SKM-1 treated with dmso at 0.1 percent for 144 hours (cell line): ENCODE results near the gene SAGE1.
"Not testable (repeated sequence)": the region's sequence is repeated elsewhere in the genome, so short reads cannot be mapped to it uniquely, and the experiment has no call there.

Source experiments
- DNase-seq: peaks from one replicate; lab custom pipeline; 2025; ENCODE audit not compliant: unreplicated experiment; lab: John Stamatoyannopoulos, UW

Gene SAGE1

GRCh38 chrX:135893294-135893817 lies at the start of gene SAGE1, which contains the start of gene CT45A10:
Gene SAGE1, plus strand, starts transcription at chrX:135893716. Its CDS starts 2,527 bp downstream, at chrX:135896243.
Gene CT45A10, minus strand, starts transcription at chrX:135893444. Its CDS starts 8,100 bp downstream, at chrX:135885344.
- no peak for DNase-seq

DNA sequence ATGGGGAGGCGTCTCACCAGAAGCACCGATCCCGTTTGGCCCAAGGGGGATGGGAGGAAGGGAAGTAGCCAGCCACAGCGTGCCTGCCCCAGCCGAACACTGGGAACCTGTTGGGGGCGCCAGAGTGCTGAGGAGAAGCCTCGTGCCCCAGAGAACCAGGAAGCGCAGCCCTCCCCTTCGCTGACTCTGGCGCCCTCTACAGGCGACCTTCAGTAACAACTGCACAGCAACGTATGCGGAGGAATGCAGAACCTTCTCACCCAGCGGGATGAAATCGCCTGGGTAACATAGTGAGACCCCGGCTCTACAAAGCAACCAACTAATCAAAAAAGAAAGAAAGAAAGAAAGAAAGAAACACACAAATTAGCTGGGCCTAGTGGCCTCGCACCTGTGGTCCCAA lies 39.1 kb upstream of the SAGE1 start, which contains the start of gene CT45A8:
Gene CT45A8 (minus strand): TSS at position 101 of the 400 bp plus-strand sequence. CDS start 3,755 bp downstream, outside the sequence.
- DNase-seq = not testable (repeated sequence)

DNA sequence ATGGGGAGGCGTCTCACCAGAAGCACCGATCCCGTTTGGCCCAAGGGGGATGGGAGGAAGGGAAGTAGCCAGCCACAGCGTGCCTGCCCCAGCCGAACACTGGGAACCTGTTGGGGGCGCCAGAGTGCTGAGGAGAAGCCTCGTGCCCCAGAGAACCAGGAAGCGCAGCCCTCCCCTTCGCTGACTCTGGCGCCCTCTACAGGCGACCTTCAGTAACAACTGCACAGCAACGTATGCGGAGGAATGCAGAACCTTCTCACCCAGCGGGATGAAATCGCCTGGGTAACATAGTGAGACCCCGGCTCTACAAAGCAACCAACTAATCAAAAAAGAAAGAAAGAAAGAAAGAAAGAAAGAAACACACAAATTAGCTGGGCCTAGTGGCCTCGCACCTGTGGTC lies 21.8 kb upstream of the SAGE1 start, which contains the start of gene CT45A9:
Gene CT45A9 (minus strand): TSS at position 101 of the 400 bp plus-strand sequence. CDS start 3,751 bp downstream, outside the sequence.
- DNase-seq = not testable (repeated sequence)

GRCh38 chrX:135882741-135883140 lies 10.8 kb upstream of the SAGE1 start:
- DNase-seq = not testable (repeated sequence)

- not testable (repeated sequence) for DNase-seq
Measured at GRCh38 chrX:135888230-135888629, 5.3 kb upstream of the SAGE1 start.

- DNase-seq = not testable (repeated sequence)
Measured at GRCh38 chrX:135888976-135889375, 4.5 kb upstream of the SAGE1 start.

DNA sequence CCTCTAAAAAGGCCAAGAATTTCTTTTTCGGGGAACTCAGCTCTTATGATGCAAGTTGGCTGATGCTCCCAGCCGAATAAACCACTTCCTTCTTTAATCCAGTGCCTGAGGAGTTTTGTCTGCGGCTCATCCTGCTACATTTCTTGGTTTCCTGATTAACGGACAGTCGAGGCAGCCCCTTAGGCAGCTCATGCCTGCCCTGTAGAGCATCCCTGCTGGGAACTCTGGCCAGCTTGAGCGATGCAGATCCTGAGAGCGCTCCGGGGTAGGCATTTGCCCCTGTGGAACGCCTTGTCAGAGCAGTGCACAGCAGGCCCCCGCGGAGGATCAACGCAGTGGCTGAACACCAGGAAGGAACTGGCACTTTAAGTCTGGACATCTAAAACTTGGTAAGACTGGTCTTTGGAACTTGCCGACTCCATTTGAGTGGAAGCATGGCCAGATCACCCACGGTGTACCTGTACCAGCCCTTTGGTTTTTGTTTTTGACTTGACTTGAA lies 3.4 kb upstream of the SAGE1 start:
- no peak for DNase-seq

- DNase-seq = no peak
Measured at GRCh38 chrX:135892781-135893180, 735 bp upstream of the SAGE1 start.

- DNase-seq = no peak
Measured at GRCh38 chrX:135910251-135910650, 16.7 kb downstream of the SAGE1 start.

- no peak for DNase-seq
Measured at GRCh38 chrX:135914404-135914803, 20.9 kb downstream of the SAGE1 start.

DNA sequence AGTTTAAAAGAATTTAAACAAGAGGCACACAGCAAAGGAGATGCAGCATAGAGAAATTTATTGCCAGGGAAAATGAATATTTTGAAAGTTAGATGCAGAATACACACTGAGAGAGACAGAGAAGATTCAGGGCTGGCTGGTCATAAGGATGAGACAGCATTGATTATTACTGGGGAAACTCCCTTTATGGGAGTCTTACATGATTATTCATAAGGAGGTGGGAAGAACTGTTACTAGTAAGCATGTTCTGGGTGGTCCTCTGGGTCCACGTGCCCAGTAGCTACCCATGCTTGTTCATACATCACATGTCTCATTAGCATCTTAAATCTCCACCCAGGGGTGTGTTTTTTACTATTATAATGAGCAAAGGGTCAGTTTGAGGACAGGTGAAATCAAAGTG lies 27.0 kb downstream of the SAGE1 start:
- DNase-seq = not testable (repeated sequence)

DNA sequence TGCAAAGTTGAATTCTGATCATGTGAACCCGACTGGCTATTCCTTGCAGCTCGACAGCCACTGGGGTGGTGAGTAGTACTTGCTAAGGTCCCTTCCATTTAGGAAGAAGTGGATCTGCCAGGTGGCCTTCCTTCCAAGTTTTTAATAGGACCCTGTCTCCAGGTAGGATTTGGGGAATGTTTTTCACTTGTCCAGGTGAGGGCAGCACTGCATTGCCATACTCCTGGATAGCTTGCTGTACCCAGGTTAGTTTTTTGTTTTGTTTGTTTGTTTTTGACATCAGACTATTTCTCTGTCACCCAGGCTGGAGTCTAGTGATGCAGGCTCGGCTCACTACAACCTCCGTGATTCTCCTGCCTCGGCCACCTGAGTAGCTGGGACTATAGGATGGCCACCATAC lies 29.8 kb downstream of the SAGE1 start:
- no peak for DNase-seq

- no peak for DNase-seq
Measured at GRCh38 chrX:135927897-135928296, 34.4 kb downstream of the SAGE1 start.

GRCh38 chrX:135931644-135932487 lies 38.4 kb downstream of the SAGE1 start:
- DNase-seq = no peak

GRCh38 chrX:135944486-135944885 lies 51.0 kb downstream of the SAGE1 start:
- DNase-seq = no peak

- DNase-seq = no peak
Measured at GRCh38 chrX:135951291-135951690, 57.8 kb downstream of the SAGE1 start.
